Liver (tissue), 9 donors: ENCODE measurements around the gene CCDC152. TPM values are rescaled to one million over a fixed set of nuclear protein-coding genes. Genes with fewer than 3 reads are reported as not detected.

Source experiments
- DNase-seq: peaks from one replicate; pipeline ENCODE4 v3.0.0-alpha.2; 2017; ENCODE audit warnings: low spot score
- H3K27ac ChIP-seq, 2 donors: one replicate each; pipeline ENCODE4 v1.7.0; 2013; ENCODE audit warnings: inconsistent platforms in 2 of 2, low read length in 2 of 2, control low read depth in 1 of 2, low read depth in 1 of 2, mild to moderate bottlenecking in 1 of 2
- H3K27me3 ChIP-seq, 4 donors: one replicate each; pipeline versions ENCODE4 v1.6.1 to v1.7.0; 2013; ENCODE audit warnings: low read length in 3 of 4, inconsistent platforms in 1 of 4, mild to moderate bottlenecking in 1 of 4, moderate library complexity in 1 of 4; ENCODE audit not compliant: control insufficient read depth in 4 of 4, insufficient read depth in 4 of 4
- H3K36me3 ChIP-seq, 4 donors: one replicate each; pipeline versions ENCODE4 v1.6.1 to v1.7.0; 2013; ENCODE audit warnings: low read length in 3 of 4, mild to moderate bottlenecking in 3 of 4, low read depth in 1 of 4, moderate library complexity in 1 of 4; ENCODE audit not compliant: control insufficient read depth in 4 of 4, insufficient read depth in 3 of 4
- H3K4me1 ChIP-seq, 4 donors: one replicate each; pipeline versions ENCODE4 v1.6.1 to v1.7.0; 2013; ENCODE audit warnings: low read length in 3 of 4, mild to moderate bottlenecking in 3 of 4, moderate library complexity in 1 of 4; ENCODE audit not compliant: control insufficient read depth in 4 of 4, insufficient read depth in 4 of 4
- H3K4me3 ChIP-seq, 3 donors: one replicate each; pipeline versions ENCODE4 v1.6.1 to v1.7.0; 2013; ENCODE audit warnings: low read length in 3 of 3, control low read depth in 1 of 3, low read depth in 1 of 3, mild to moderate bottlenecking in 1 of 3
- H3K9ac ChIP-seq, 2 donors: one replicate each; pipeline ENCODE4 v1.7.0; 2013; ENCODE audit warnings: low read length in 2 of 2, mild to moderate bottlenecking in 2 of 2, moderate library complexity in 2 of 2, control low read depth in 1 of 2, low read depth in 1 of 2
- H3K9me3 ChIP-seq, 4 donors: one replicate each; pipeline versions ENCODE4 v1.6.1 to v1.7.0; 2013; ENCODE audit warnings: low read length in 3 of 4; ENCODE audit not compliant: control insufficient read depth in 4 of 4
- EGR1 ChIP-seq, 2 donors: IDR thresholded peaks; 2 replicates each; pipeline ENCODE4 v1.6.1; 2016 to 2018; ENCODE audit warnings: antibody characterized with exemption in 2 of 2, low read depth in 2 of 2
- FOXA1 ChIP-seq: IDR thresholded peaks from 2 replicates; pipeline ENCODE4 v1.6.1; 2016; ENCODE audit warnings: antibody characterized with exemption
- FOXA2 ChIP-seq: IDR thresholded peaks from 2 replicates; pipeline ENCODE4 v1.6.1; 2016; ENCODE audit warnings: antibody characterized with exemption
- HNF4A ChIP-seq, 2 donors: conservative IDR thresholded peaks; 2 replicates each; pipeline ENCODE4 v1.6.1; 2016; ENCODE audit warnings: antibody characterized with exemption in 2 of 2, mild to moderate bottlenecking in 2 of 2
- HNF4G ChIP-seq: IDR thresholded peaks from 2 replicates; pipeline ENCODE4 v1.6.1; 2016; ENCODE audit warnings: antibody characterized with exemption
- JUND ChIP-seq, 2 donors: IDR thresholded peaks; 2 replicates each; pipeline ENCODE4 v1.6.1; 2016; ENCODE audit warnings: antibody characterized with exemption in 2 of 2
- NR2F2 ChIP-seq: IDR thresholded peaks from 2 replicates; pipeline ENCODE4 v1.6.1; 2016; ENCODE audit warnings: antibody characterized with exemption
- RAD21 ChIP-seq, 2 donors: IDR thresholded peaks; 2 replicates each; pipeline ENCODE4 v1.6.1; 2016; ENCODE audit warnings: antibody characterized with exemption in 2 of 2, mild to moderate bottlenecking in 2 of 2
- RXRA ChIP-seq, 2 donors: IDR thresholded peaks; 2 replicates each; pipeline ENCODE4 v1.6.1; 2017 to 2018; ENCODE audit warnings: antibody characterized with exemption in 2 of 2, mild to moderate bottlenecking in 1 of 2
- SP1 ChIP-seq: IDR thresholded peaks from 2 replicates; pipeline ENCODE4 v1.6.1; 2018; ENCODE audit warnings: antibody characterized with exemption, mild to moderate bottlenecking
- WGBS: extraction: QIAGEN DNeasy Blood & Tissue Kit; methylation state at CpG from one replicate; pipeline ENCODE4 v1.1.7; 2013; 5-methylcytosine and 5-hydroxymethylcytosine counted together
- polyA plus RNA-seq, 2 donors: library from polyadenylated mRNA; stranded (reverse) in 1 of 2; unstranded in 1 of 2; fragments of 200-250 nt in 1 of 2; fragments of >200 nt in 1 of 2; fragmentation: Nextera tagmentation in 1 of 2; extraction: Ambion mirVana in 1 of 2; gene quantifications; one replicate each; pipeline versions ENCODE4 v1.2.1 to v1.2.3, GENCODE V29; 2013 to 2015
- total RNA-seq, 2 donors: library from RNA; depleted of rRNA; stranded (reverse); fragments of >200 nt; gene quantifications; one replicate each; pipeline ENCODE4 v1.2.3, GENCODE V29; 2014
- TF ChIP-seq, protein P1 (sequence below): IDR thresholded peaks from 2 replicates; pipeline ENCODE4 v1.6.1; 2016; ENCODE audit warnings: antibody characterized with exemption
- TF ChIP-seq, protein P2 (sequence below): IDR thresholded peaks from 2 replicates; pipeline ENCODE4 v1.6.1; 2016; ENCODE audit warnings: antibody characterized with exemption
- TF ChIP-seq, protein P3 (sequence below): IDR thresholded peaks from 2 replicates; pipeline ENCODE4 v1.6.1; 2016; ENCODE audit warnings: antibody characterized with exemption
- TF ChIP-seq, protein P4 (sequence below): fragments of 150-350 bp; IDR thresholded peaks from 2 replicates; pipeline ENCODE4 v1.5.1; 2017; ENCODE audit warnings: improper control_type of control experiment, low read depth, low read length; ENCODE audit not compliant: missing input control
- donor health status: healthy.
- donor health status: healthy.
- donor health status: healthy.
- donor health status: healthy.
- donor health status: healthy.

Gene CCDC152
- total and polyA plus RNA-seq, 4 donors = 0.08 to 81.4 (median 3.3) TPM

DNA sequence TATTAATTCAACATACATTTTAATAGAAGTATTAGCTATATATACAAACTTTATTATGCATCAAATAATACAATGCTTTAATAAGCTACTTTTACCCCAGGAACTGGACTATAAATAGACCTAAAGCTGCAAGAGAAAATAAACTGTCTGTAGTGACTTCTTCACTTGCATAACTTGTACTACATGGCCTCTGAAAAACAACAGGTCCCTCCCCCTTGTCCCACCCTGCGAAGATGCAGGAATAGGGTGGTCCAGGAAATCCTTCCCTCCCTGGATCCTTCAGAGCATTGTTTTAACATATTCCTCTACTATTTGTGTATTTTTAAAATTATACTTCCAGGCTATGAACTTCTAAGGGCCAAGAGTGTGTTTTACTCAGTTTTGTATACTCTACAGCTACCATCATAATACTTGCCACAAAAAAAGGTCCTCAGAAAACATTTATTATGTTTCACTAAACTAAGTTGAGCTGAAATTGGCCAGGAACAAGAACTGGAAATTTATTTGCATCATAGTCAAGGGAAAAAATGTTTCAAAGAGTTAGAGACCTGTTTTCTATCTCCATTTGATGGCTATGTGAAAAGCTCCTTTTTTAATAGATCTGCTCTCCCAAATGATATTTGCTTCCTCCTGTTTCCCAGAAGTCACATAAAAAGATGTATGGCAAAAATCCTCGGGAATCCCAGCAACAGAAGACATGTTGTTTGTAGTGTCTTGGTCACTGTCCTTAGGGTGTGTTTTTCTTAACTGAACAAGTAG is 70.3 kb downstream of the CCDC152 start:
- WGBS = 64% methylated on average over 2 of the region's 2 CpGs
- no peaks in the 10 kb centered on the region for H3K9me3 ChIP-seq
- no peak overlapping the region for H3K27ac ChIP-seq
- DNase-seq = no peak
- no peaks in the 10 kb centered on the region for H3K27me3 ChIP-seq
- TF ChIP-seq HNF4A (conservative IDR thresholded peaks at IDR 0.05) (no peak), FOXA1 (no peak), RXRA (IDR thresholded peaks at IDR 0.05) (no peak), HNF4G (no peak)
- TF ChIP-seq, protein P1, sequence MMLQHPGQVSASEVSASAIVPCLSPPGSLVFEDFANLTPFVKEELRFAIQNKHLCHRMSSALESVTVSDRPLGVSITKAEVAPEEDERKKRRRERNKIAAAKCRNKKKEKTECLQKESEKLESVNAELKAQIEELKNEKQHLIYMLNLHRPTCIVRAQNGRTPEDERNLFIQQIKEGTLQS = no peak
- TF ChIP-seq, protein P2, sequence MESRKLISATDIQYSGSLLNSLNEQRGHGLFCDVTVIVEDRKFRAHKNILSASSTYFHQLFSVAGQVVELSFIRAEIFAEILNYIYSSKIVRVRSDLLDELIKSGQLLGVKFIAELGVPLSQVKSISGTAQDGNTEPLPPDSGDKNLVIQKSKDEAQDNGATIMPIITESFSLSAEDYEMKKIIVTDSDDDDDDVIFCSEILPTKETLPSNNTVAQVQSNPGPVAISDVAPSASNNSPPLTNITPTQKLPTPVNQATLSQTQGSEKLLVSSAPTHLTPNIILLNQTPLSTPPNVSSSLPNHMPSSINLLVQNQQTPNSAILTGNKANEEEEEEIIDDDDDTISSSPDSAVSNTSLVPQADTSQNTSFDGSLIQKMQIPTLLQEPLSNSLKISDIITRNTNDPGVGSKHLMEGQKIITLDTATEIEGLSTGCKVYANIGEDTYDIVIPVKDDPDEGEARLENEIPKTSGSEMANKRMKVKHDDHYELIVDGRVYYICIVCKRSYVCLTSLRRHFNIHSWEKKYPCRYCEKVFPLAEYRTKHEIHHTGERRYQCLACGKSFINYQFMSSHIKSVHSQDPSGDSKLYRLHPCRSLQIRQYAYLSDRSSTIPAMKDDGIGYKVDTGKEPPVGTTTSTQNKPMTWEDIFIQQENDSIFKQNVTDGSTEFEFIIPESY = no peak
- no peak overlapping the region for H3K9ac ChIP-seq
- H3K36me3 ChIP-seq = no peaks in the 10 kb centered on the region
- no peak overlapping the region for H3K4me3 ChIP-seq
- H3K4me1 ChIP-seq = peaks cover 10 to 32% (median 28%) of the 10 kb centered on the region in 4 donors

DNA sequence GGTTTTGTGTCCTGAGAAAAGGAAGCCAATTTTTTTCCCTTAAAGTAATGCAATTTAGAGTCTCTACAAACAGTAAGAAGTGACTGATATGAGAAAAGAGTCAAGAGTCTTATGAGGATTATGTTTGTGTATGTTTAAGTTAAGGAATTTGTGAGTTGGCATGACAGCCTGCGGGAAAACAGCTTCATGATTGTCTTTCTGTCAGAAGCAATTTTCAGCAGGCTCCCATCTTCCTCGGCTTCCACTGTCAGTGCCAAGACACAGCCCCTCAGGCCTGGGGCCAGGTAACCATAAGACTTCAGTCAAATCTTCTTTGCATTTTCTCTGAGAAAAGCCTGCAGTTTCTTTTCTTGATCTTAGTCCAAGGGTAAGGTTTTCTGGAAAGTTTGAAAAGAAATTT is 72.1 kb downstream of the CCDC152 start:
- peaks cover 6 to 22% (median 18%) of the 10 kb centered on the region in 4 donors for H3K4me1 ChIP-seq
- H3K9me3 ChIP-seq = no peaks in the 10 kb centered on the region
- TF ChIP-seq NR2F2 (no peak), EGR1 (IDR thresholded peaks at IDR 0.05; ENCODE audit: low read depth in 2 of 2) (no peak), RAD21 (IDR thresholded peaks at IDR 0.05) (no peak), JUND (IDR thresholded peaks at IDR 0.05) (no peak), HNF4A (conservative IDR thresholded peaks at IDR 0.05) (no peak), FOXA2 (no peak), SP1 (no peak)
- TF ChIP-seq, protein P1 = no peak
- TF ChIP-seq, protein P3, sequence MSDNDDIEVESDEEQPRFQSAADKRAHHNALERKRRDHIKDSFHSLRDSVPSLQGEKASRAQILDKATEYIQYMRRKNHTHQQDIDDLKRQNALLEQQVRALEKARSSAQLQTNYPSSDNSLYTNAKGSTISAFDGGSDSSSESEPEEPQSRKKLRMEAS = no peak
- TF ChIP-seq, protein P2 = no peak
- TF ChIP-seq, protein P4, sequence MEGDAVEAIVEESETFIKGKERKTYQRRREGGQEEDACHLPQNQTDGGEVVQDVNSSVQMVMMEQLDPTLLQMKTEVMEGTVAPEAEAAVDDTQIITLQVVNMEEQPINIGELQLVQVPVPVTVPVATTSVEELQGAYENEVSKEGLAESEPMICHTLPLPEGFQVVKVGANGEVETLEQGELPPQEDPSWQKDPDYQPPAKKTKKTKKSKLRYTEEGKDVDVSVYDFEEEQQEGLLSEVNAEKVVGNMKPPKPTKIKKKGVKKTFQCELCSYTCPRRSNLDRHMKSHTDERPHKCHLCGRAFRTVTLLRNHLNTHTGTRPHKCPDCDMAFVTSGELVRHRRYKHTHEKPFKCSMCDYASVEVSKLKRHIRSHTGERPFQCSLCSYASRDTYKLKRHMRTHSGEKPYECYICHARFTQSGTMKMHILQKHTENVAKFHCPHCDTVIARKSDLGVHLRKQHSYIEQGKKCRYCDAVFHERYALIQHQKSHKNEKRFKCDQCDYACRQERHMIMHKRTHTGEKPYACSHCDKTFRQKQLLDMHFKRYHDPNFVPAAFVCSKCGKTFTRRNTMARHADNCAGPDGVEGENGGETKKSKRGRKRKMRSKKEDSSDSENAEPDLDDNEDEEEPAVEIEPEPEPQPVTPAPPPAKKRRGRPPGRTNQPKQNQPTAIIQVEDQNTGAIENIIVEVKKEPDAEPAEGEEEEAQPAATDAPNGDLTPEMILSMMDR = no peak
- no peak overlapping the region for H3K27ac ChIP-seq
- no peaks in the 10 kb centered on the region for H3K36me3 ChIP-seq
- 89% methylated on average over 2 of the region's 2 CpGs for WGBS
- DNase-seq = no peak
- H3K9ac ChIP-seq = no peak overlapping the region
- H3K4me3 ChIP-seq = no peak overlapping the region
- no peaks in the 10 kb centered on the region for H3K27me3 ChIP-seq
